Endodermal cell (in vitro differentiated cells): Measurements from ENCODE around the gene RBBP8. TPM values are rescaled to one million over a fixed set of nuclear protein-coding genes. Genes with fewer than 3 reads are reported as not detected.

ENCODE experiments used
- DNase-seq: peaks from one replicate; pipeline ENCODE4 v3.0.0-alpha.2; 2017
- H3K27ac ChIP-seq: 2 replicates; pipeline ENCODE4 v1.5.1; 2013; ENCODE audit warnings: mild to moderate bottlenecking, low read depth, low read length, moderate library complexity
- H3K27me3 ChIP-seq: 2 replicates; pipeline ENCODE4 v1.6.1; 2013; ENCODE audit warnings: mild to moderate bottlenecking, low read length, moderate library complexity; ENCODE audit not compliant: insufficient read depth, control insufficient read depth, poor library complexity, severe bottlenecking
- H3K36me3 ChIP-seq: 2 replicates; pipeline ENCODE4 v1.7.0; 2013; ENCODE audit warnings: mild to moderate bottlenecking, low read length, moderate library complexity; ENCODE audit not compliant: control insufficient read depth, insufficient read depth
- H3K4me1 ChIP-seq: one replicate; pipeline ENCODE4 v1.7.0; 2013; ENCODE audit warnings: low read length; ENCODE audit not compliant: control insufficient read depth, insufficient read depth
- H3K4me3 ChIP-seq: 2 replicates; pipeline ENCODE4 v1.5.1; 2013; ENCODE audit warnings: mild to moderate bottlenecking, low read length, moderate library complexity
- H3K9ac ChIP-seq: 2 replicates; pipeline ENCODE4 v1.6.1; 2013; ENCODE audit warnings: mild to moderate bottlenecking, low read length, moderate library complexity; ENCODE audit not compliant: poor library complexity, severe bottlenecking; ENCODE audit errors: extremely low read depth
- H3K9me3 ChIP-seq: 2 replicates; pipeline ENCODE4 v1.6.1; 2013; ENCODE audit warnings: mild to moderate bottlenecking, low read length, moderate library complexity; ENCODE audit not compliant: control insufficient read depth
- H3K27ac Mint-ChIP-seq: 2 replicates; pipeline ENCODE4 v1.8.0; 2020; ENCODE audit warnings: mixed read lengths
- H3K27me3 Mint-ChIP-seq: 2 replicates; pipeline ENCODE4 v1.8.0; 2021; ENCODE audit warnings: mild to moderate bottlenecking, mixed read lengths; ENCODE audit not compliant: insufficient read depth
- H3K36me3 Mint-ChIP-seq: 2 replicates; pipeline ENCODE4 v1.8.0; 2020; ENCODE audit warnings: low read depth, mixed read lengths
- H3K4me1 Mint-ChIP-seq: 2 replicates; pipeline ENCODE4 v1.8.0; 2020; ENCODE audit warnings: mixed read lengths
- H3K4me3 Mint-ChIP-seq: 2 replicates; pipeline ENCODE4 v1.8.0; 2020; ENCODE audit warnings: mild to moderate bottlenecking, moderate library complexity, mixed read lengths
- H3K9me3 Mint-ChIP-seq: 2 replicates; pipeline ENCODE4 v1.8.0; 2020; ENCODE audit warnings: mild to moderate bottlenecking, mixed read lengths
- CTCF ChIP-seq: fragments of 200-600 bp; sonication (generic); conservative IDR thresholded peaks from 2 replicates; pipeline ENCODE4 v1.5.0; 2021; ENCODE audit warnings: antibody characterized with exemption, mild to moderate bottlenecking
- WGBS, 2 experiments: methylation state at CpG; one replicate each; pipeline versions ENCODE4 v1.1.5 to v1.1.7; 2013; ENCODE audit warnings: missing lambda C conversion rate in 2 of 2, mixed read lengths in 1 of 2; ENCODE audit not compliant: insufficient coverage in 1 of 2, insufficient read length in 1 of 2; 5-methylcytosine and 5-hydroxymethylcytosine counted together
- total RNA-seq, 2 donors: library from RNA; stranded (reverse); fragmentation: NEBNext Ultra II Directional in 1 of 2; extraction: Animal tissue kit (Norgen Biotek cat#: 25700) in 1 of 2; gene quantifications; 2 replicates in 1 of 2; 3 replicates in 1 of 2; pipeline ENCODE4 v1.2.1, GENCODE V29; 2021

RBBP8 gene
- total RNA-seq, 2 donors from 2014 or later, result 44.3 to 55.5 TPM

GRCh38 chr18:22977847-22978701 lies 44.9 kb downstream of the RBBP8 start:
- Histone ChIP-seq H3K36me3 (peaks cover 37% of the 10 kb centered on the region), H3K4me1 (no peaks in the 10 kb centered on the region), H3K27me3 (no peaks in the 10 kb centered on the region), H3K27ac (no peak overlapping the region), H3K9me3 (no peaks in the 10 kb centered on the region), H3K9ac (no peak overlapping the region), H3K4me3 (no peak overlapping the region)
- H3K27me3 Mint-ChIP-seq, result no peaks in the 10 kb centered on the region
- peaks cover 25% of the 10 kb centered on the region for H3K36me3 Mint-ChIP-seq
- H3K9me3 Mint-ChIP-seq, result no peaks in the 10 kb centered on the region
- WGBS, 2 experiments, result 80 to 84% methylated on average over 2 to 5 of the region's 5 CpGs
- peaks cover 14% of the 10 kb centered on the region for H3K4me1 Mint-ChIP-seq
- TF ChIP-seq CTCF, result no peak
- no peak overlapping the region for H3K4me3 Mint-ChIP-seq
- no peak for DNase-seq
- no peak overlapping the region for H3K27ac Mint-ChIP-seq

- DNase-seq, result no peak
- Histone ChIP-seq H3K27ac (no peak overlapping the region), H3K36me3 (peaks cover 38% of the 10 kb centered on the region), H3K4me3 (no peak overlapping the region), H3K27me3 (no peaks in the 10 kb centered on the region), H3K4me1 (no peaks in the 10 kb centered on the region), H3K9ac (no peak overlapping the region), H3K9me3 (no peaks in the 10 kb centered on the region)
- H3K36me3 Mint-ChIP-seq, result peaks cover 29% of the 10 kb centered on the region
- H3K27ac Mint-ChIP-seq, result no peak overlapping the region
- no peaks in the 10 kb centered on the region for H3K9me3 Mint-ChIP-seq
- H3K4me1 Mint-ChIP-seq, result peaks cover 14% of the 10 kb centered on the region
- no peak overlapping the region for H3K4me3 Mint-ChIP-seq
- TF ChIP-seq CTCF, result no peak
- no peaks in the 10 kb centered on the region for H3K27me3 Mint-ChIP-seq
- WGBS, 2 experiments, result 91% methylated on average over 1 of the region's 1 CpG; no CpG with 5 or more reads in 1 of the 2 experiments
Measured at GRCh38 chr18:22980394-22980793, 47.3 kb downstream of the RBBP8 start.

GRCh38 chr18:22981274-22982133 lies 48.4 kb downstream of the RBBP8 start:
- H3K27me3 ChIP-seq, result no peaks in the 10 kb centered on the region
- H3K36me3 ChIP-seq, result peaks cover 38% of the 10 kb centered on the region
- no peak overlapping the region for H3K9ac ChIP-seq
- Mint-ChIP-seq H3K36me3 (peaks cover 26% of the 10 kb centered on the region), H3K9me3 (no peaks in the 10 kb centered on the region), H3K27me3 (no peaks in the 10 kb centered on the region), H3K4me3 (no peak overlapping the region), H3K27ac (no peak overlapping the region), H3K4me1 (peaks cover 14% of the 10 kb centered on the region)
- no peaks in the 10 kb centered on the region for H3K4me1 ChIP-seq
- H3K27ac ChIP-seq, result no peak overlapping the region
- no peak overlapping the region for H3K4me3 ChIP-seq
- no peaks in the 10 kb centered on the region for H3K9me3 ChIP-seq
- 89 to 92% methylated on average over 4 to 6 of the region's 6 CpGs for WGBS, 2 experiments
- no peak for DNase-seq
- no peak for TF ChIP-seq CTCF
